SJSA1 (cell line): ENCODE data around the gene SCN5A. TPM values are rescaled to one million over a fixed set of nuclear protein-coding genes. Genes with fewer than 3 reads are reported as not detected.

Source experiments
- DNase-seq, 2 experiments: peaks; one replicate each; pipeline ENCODE4 v3.0.0-alpha.2; 2015 to 2020; ENCODE audit warnings: low spot score in 2 of 2, low read depth in 1 of 2
- H3K27ac ChIP-seq: fragments of 250-450 bp; sonication (Bioruptor Pico); 2 replicates; pipeline ENCODE4 v1.5.1; 2020; ENCODE audit warnings: mild to moderate bottlenecking, moderate library complexity
- H3K27me3 ChIP-seq: fragments of 250-450 bp; sonication (Bioruptor Pico); replicated peaks from 2 replicates; pipeline ENCODE4 v1.5.1; 2020; ENCODE audit warnings: mild to moderate bottlenecking, moderate library complexity
- H3K36me3 ChIP-seq: fragments of 250-450 bp; sonication (Bioruptor Pico); 2 replicates; pipeline ENCODE4 v1.5.1; 2020; ENCODE audit warnings: mild to moderate bottlenecking
- H3K4me1 ChIP-seq: fragments of 250-450 bp; sonication (Bioruptor Pico); replicated peaks from 2 replicates; pipeline ENCODE4 v1.6.1; 2021; ENCODE audit warnings: mild to moderate bottlenecking
- H3K4me3 ChIP-seq: fragments of 250-450 bp; sonication (Bioruptor Pico); 2 replicates; pipeline ENCODE4 v1.5.1; 2020; ENCODE audit warnings: mild to moderate bottlenecking
- H3K9me3 ChIP-seq: fragments of 250-450 bp; sonication (Bioruptor Pico); replicated peaks from 2 replicates; pipeline ENCODE4 v1.5.1; 2020; ENCODE audit warnings: mild to moderate bottlenecking
- total RNA-seq: library from RNA; depleted of rRNA; stranded (reverse); fragments of >200 nt; shearing (Covaris generic); gene quantifications from 2 replicates; pipeline ENCODE4 v1.2.3, GENCODE V29; 2014

SCN5A gene
- total RNA-seq, 1 experiment from 2014 or later, result 1.6 TPM

DNA sequence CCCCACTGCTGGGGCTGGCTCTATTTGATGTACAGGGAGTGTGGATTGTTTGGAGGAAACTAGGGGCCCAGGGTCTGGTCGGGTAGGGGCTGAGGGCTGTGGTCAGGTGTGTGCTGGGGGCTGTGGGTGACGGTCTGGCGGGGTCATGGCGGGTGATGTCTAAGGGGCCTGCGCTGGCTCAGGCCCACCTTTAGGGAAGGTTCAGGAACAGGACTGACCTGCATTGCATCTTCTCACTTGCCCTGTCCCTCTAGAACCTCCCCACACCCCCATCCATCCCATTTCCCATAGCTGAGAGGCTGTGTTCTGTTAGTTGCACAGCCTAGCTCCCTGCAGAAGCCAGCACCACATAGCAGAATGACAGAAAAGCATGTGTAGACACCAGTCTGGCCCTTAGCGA lies 39.1 kb downstream of the SCN5A start:
- no peaks in the 10 kb centered on the region for H3K4me1 ChIP-seq
- DNase-seq, result no peak
- H3K27me3 ChIP-seq, result no peaks in the 10 kb centered on the region
- no peaks in the 10 kb centered on the region for H3K9me3 ChIP-seq
- H3K36me3 ChIP-seq, result no peaks in the 10 kb centered on the region
- no peak overlapping the region for H3K27ac ChIP-seq
- no peak overlapping the region for H3K4me3 ChIP-seq

- Histone ChIP-seq H3K4me3 (no peak overlapping the region), H3K27ac (no peak overlapping the region), H3K4me1 (no peaks in the 10 kb centered on the region), H3K27me3 (no peaks in the 10 kb centered on the region), H3K36me3 (no peaks in the 10 kb centered on the region), H3K9me3 (no peaks in the 10 kb centered on the region)
- no peak for DNase-seq
Measured at GRCh38 chr3:38609386-38610111, 39.9 kb downstream of the SCN5A start.

DNA sequence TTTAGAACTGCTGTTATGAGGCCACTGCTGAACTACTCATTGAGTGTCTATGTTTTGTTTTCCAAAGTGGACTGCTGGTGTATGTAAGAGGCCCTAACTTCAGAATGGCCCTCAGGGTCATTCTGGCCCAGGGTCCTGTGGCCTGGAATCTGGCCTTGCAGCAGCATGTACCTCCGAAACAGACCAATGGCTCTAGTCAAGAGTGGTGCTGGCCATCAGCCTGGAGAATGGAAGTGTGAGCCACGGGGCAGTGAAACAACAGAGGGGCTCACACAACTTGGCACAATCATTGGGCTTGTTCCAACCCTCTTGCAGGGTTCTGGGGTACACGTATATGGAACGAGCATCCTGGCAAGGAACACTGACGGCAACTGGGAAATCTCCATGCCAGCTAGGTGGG lies 40.5 kb downstream of the SCN5A start:
- Histone ChIP-seq H3K36me3 (no peaks in the 10 kb centered on the region), H3K27ac (no peak overlapping the region), H3K9me3 (no peaks in the 10 kb centered on the region), H3K4me3 (no peak overlapping the region), H3K27me3 (no peaks in the 10 kb centered on the region), H3K4me1 (no peaks in the 10 kb centered on the region)
- no peak for DNase-seq

DNA sequence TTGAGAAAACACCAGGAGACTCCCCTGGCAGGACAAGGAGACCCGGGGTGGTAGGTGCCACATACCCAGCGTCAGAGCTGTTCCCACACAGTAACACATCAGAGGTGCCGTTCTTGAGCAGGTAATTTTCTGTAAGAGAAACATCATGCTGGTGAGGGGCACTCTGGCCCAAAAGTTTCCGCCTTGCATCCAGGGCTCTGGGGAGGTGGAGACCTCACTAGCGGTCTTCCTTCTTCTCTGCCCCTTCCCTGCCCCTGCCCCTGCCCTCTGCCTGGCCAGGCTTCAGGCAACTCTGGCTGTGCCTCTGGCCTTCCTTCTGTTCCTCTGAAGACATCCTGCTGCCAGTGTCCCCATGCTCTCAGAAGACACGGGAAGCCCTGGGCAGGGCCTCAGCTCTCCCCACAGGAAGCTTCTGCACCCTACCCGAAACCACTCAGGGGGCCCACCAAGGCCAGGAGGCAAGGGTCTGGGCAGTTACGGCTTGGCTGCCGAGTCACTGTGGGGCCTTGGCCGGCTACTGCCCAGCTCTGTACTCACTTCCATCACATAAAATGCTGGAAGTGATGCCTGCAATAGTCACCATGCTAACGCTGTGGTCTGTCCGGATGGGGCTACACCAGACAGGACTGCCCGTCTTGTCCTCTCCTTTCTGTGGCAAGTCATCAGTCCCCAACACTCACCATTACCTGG lies 41.3 kb downstream of the SCN5A start:
- H3K27me3 ChIP-seq, result no peaks in the 10 kb centered on the region
- H3K4me1 ChIP-seq, result no peaks in the 10 kb centered on the region
- no peak for DNase-seq
- no peak overlapping the region for H3K4me3 ChIP-seq
- no peak overlapping the region for H3K27ac ChIP-seq
- no peaks in the 10 kb centered on the region for H3K9me3 ChIP-seq
- H3K36me3 ChIP-seq, result no peaks in the 10 kb centered on the region

DNA sequence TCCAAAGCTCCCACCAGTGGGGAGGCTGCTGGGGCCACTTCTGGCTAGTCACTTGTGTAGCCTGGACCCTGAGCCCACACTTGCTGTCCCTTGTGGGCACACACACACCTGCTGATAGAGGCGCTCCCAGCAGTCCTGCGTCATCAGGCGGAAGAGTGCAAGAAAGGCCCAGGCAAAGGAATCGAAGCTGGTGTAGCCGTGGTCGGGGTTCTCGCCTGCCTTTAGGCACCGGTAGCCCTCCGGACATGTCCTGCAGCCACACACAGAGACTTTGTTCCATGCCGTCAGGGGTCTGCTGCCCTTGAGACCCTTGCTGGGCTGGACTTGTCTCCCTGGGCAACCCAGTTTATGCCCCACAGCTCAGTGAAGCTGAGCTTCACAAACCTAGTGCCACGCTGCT lies 42.9 kb downstream of the SCN5A start:
- H3K9me3 ChIP-seq, result no peaks in the 10 kb centered on the region
- H3K4me1 ChIP-seq, result no peaks in the 10 kb centered on the region
- H3K36me3 ChIP-seq, result no peaks in the 10 kb centered on the region
- no peak overlapping the region for H3K27ac ChIP-seq
- DNase-seq, result no peak
- H3K4me3 ChIP-seq, result no peak overlapping the region
- no peaks in the 10 kb centered on the region for H3K27me3 ChIP-seq

DNA sequence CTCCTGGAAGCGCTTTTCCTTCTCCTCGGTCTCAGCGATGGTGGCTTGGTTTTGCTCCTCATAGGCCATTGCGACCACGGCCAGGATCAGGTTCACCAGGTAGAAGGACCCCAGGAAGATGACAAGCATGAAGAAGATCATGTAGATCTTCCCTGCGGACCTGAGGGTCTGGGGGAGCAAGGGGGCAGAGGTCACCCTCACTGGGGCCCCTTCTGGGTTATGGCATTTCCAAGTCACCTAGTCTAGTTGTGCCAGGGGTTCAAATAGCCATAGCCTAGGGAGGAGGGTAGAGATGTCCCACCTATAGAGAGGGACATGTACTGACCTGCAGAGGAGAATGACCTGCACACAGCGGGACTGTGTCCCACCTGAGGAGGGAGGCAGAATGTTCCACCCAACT lies 43.5 kb downstream of the SCN5A start:
- Histone ChIP-seq H3K27me3 (no peaks in the 10 kb centered on the region), H3K4me3 (no peak overlapping the region), H3K9me3 (no peaks in the 10 kb centered on the region), H3K36me3 (no peaks in the 10 kb centered on the region), H3K27ac (no peak overlapping the region), H3K4me1 (no peaks in the 10 kb centered on the region)
- no peak for DNase-seq

GRCh38 chr3:38604246-38604645 lies 45.2 kb downstream of the SCN5A start:
- Histone ChIP-seq H3K27me3 (no peaks in the 10 kb centered on the region), H3K4me3 (no peak overlapping the region), H3K27ac (no peak overlapping the region), H3K36me3 (no peaks in the 10 kb centered on the region), H3K9me3 (no peaks in the 10 kb centered on the region), H3K4me1 (no peaks in the 10 kb centered on the region)
- no peak for DNase-seq

GRCh38 chr3:38603731-38604131 lies 45.8 kb downstream of the SCN5A start:
- no peaks in the 10 kb centered on the region for H3K36me3 ChIP-seq
- H3K27ac ChIP-seq, result no peak overlapping the region
- H3K9me3 ChIP-seq, result no peaks in the 10 kb centered on the region
- H3K27me3 ChIP-seq, result no peaks in the 10 kb centered on the region
- H3K4me1 ChIP-seq, result no peaks in the 10 kb centered on the region
- no peak for DNase-seq
- H3K4me3 ChIP-seq, result no peak overlapping the region

DNA sequence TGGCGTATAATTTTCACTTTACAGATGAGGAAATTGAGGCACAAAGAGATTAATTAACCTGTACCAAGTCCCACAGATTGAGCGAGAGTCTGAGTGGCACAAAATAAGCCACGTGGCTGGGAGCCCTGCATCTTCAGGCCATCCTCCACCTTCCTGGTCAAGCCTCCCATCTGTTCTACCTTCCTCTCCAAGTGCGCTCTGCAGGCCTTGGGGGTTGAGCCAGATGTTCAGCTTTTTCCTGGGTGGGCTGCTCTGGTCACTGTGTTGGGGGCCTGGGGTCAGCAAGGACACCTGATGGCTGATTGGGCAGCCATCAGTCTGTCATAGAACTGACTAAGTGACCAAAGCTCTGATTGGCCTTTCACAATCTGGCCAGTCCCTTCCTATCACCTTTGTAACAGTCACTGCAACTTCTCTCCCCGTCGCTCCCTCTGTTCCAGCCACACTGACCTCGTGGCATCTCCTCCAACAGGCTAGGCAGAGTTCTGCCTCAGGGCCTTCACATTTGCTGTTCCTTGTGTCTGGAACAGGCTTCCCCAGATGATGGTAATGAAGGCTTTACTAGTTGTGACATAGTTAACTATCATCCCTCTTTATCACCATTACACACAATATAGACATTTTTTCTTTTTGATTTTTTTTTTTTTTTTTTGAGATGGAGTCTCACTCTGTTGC lies 46.8 kb downstream of the SCN5A start:
- no peak for DNase-seq
- no peaks in the 10 kb centered on the region for H3K27me3 ChIP-seq
- H3K4me3 ChIP-seq, result no peak overlapping the region
- H3K4me1 ChIP-seq, result no peaks in the 10 kb centered on the region
- H3K27ac ChIP-seq, result no peak overlapping the region
- H3K9me3 ChIP-seq, result no peaks in the 10 kb centered on the region
- no peaks in the 10 kb centered on the region for H3K36me3 ChIP-seq

GRCh38 chr3:38601956-38602550 lies 47.4 kb downstream of the SCN5A start:
- no peaks in the 10 kb centered on the region for H3K9me3 ChIP-seq
- H3K36me3 ChIP-seq, result no peaks in the 10 kb centered on the region
- no peak overlapping the region for H3K4me3 ChIP-seq
- no peak for DNase-seq
- H3K4me1 ChIP-seq, result no peaks in the 10 kb centered on the region
- no peaks in the 10 kb centered on the region for H3K27me3 ChIP-seq
- H3K27ac ChIP-seq, result no peak overlapping the region

GRCh38 chr3:38600551-38600950 lies 48.9 kb downstream of the SCN5A start:
- Histone ChIP-seq H3K27me3 (no peaks in the 10 kb centered on the region), H3K36me3 (no peaks in the 10 kb centered on the region; the same call in 1 of the 2 replicates), H3K4me3 (no peak overlapping the region), H3K9me3 (no peaks in the 10 kb centered on the region), H3K27ac (no peak overlapping the region), H3K4me1 (no peaks in the 10 kb centered on the region)
- no peak for DNase-seq

DNA sequence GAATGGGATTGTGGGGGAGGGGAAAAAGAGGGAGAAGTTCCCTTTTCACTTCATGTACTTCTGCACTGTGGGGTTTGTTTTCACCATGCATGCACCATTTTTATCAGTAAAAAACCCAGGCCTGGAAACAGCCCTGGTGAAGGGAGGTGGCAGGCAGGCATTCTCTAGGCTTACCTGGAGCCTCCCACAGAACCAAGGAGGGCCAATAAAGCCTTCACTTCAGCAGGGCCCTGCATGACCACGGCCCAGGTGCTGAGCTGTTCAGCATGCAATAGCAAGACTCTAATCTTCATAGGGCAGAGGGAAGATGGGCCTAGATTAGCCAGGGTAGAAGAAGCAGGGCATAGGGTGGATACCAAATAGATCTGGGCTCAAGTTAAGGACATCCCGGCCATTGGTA lies 49.6 kb downstream of the SCN5A start:
- DNase-seq, result no peak

GRCh38 chr3:38598791-38599190 lies 50.7 kb downstream of the SCN5A start:
- DNase-seq, result no peak
- H3K36me3 ChIP-seq, result no peaks in the 10 kb centered on the region; the same call in 1 of the 2 replicates
- H3K4me1 ChIP-seq, result no peaks in the 10 kb centered on the region
- H3K4me3 ChIP-seq, result no peak overlapping the region
- H3K9me3 ChIP-seq, result no peaks in the 10 kb centered on the region
- no peak overlapping the region for H3K27ac ChIP-seq
- H3K27me3 ChIP-seq, result no peaks in the 10 kb centered on the region

More for the DNA sequence above, 49.6 kb downstream of the SCN5A start:
- H3K36me3 ChIP-seq, result no peaks in the 10 kb centered on the region; the same call in 1 of the 2 replicates
- H3K9me3 ChIP-seq, result no peaks in the 10 kb centered on the region
- no peaks in the 10 kb centered on the region for H3K27me3 ChIP-seq
- H3K4me1 ChIP-seq, result no peaks in the 10 kb centered on the region
- H3K27ac ChIP-seq, result no peak overlapping the region
- no peak overlapping the region for H3K4me3 ChIP-seq
